Neural cell (in vitro differentiated cells): ENCODE data around the gene MAML2.

Experiments
- CTCF ChIP-seq: fragments of 450-650 bp; IDR thresholded peaks from 2 replicates; pipeline ENCODE4 v1.5.1; 2014; ENCODE audit warnings: antibody characterized with exemption, mild to moderate bottlenecking, moderate library complexity; ENCODE audit not compliant: poor library complexity, severe bottlenecking
- EP300 ChIP-seq: fragments of 450-650 bp; conservative IDR thresholded peaks from 2 replicates; pipeline ENCODE4 v1.6.1; 2014; ENCODE audit warnings: antibody characterized with exemption, mild to moderate bottlenecking, moderate library complexity; ENCODE audit not compliant: poor library complexity, severe bottlenecking
- EZH2 ChIP-seq: fragments of 200-600, 300-800 bp; shearing (Covaris generic), sonication (generic); IDR thresholded peaks from 2 replicates; pipeline ENCODE4 v1.6.1; 2014; ENCODE audit warnings: antibody characterized with exemption, low read length, borderline replicate concordance, mild to moderate bottlenecking; ENCODE audit not compliant: insufficient read depth, poor library complexity, severe bottlenecking
- MXI1 ChIP-seq: fragments of 450-650 bp; conservative IDR thresholded peaks from 2 replicates; pipeline ENCODE4 v1.6.1; 2014; ENCODE audit warnings: antibody characterized with exemption, mild to moderate bottlenecking; ENCODE audit not compliant: poor library complexity, severe bottlenecking
- SMC3 ChIP-seq: fragments of 450-650 bp; conservative IDR thresholded peaks from 2 replicates; pipeline ENCODE4 v1.6.1; 2014; ENCODE audit warnings: antibody characterized with exemption, mild to moderate bottlenecking, moderate library complexity; ENCODE audit not compliant: poor library complexity
- TAF1 ChIP-seq: IDR thresholded peaks from 2 replicates; pipeline ENCODE4 v1.6.1; 2012; ENCODE audit warnings: low read depth
- TF ChIP-seq, protein P1 (sequence below): IDR thresholded peaks from 2 replicates; pipeline ENCODE4 v1.6.1; 2012; ENCODE audit warnings: borderline replicate concordance

GRCh38 chr11:96016978-96017502 is 326.0 kb downstream of the MAML2 start:
- TF ChIP-seq SMC3 (no peak), CTCF (no peak), TAF1 (no peak), EZH2 (no peak), EP300 (no peak), MXI1 (no peak)
- TF ChIP-seq, protein P1, sequence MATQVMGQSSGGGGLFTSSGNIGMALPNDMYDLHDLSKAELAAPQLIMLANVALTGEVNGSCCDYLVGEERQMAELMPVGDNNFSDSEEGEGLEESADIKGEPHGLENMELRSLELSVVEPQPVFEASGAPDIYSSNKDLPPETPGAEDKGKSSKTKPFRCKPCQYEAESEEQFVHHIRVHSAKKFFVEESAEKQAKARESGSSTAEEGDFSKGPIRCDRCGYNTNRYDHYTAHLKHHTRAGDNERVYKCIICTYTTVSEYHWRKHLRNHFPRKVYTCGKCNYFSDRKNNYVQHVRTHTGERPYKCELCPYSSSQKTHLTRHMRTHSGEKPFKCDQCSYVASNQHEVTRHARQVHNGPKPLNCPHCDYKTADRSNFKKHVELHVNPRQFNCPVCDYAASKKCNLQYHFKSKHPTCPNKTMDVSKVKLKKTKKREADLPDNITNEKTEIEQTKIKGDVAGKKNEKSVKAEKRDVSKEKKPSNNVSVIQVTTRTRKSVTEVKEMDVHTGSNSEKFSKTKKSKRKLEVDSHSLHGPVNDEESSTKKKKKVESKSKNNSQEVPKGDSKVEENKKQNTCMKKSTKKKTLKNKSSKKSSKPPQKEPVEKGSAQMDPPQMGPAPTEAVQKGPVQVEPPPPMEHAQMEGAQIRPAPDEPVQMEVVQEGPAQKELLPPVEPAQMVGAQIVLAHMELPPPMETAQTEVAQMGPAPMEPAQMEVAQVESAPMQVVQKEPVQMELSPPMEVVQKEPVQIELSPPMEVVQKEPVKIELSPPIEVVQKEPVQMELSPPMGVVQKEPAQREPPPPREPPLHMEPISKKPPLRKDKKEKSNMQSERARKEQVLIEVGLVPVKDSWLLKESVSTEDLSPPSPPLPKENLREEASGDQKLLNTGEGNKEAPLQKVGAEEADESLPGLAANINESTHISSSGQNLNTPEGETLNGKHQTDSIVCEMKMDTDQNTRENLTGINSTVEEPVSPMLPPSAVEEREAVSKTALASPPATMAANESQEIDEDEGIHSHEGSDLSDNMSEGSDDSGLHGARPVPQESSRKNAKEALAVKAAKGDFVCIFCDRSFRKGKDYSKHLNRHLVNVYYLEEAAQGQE = no peak
